Ovary (tissue), 10 donors: Measurements from ENCODE around the gene PTPN2. TPM values are rescaled to one million over a fixed set of nuclear protein-coding genes. Genes with fewer than 3 reads are reported as not detected.

ENCODE experiments used
- DNase-seq, 5 donors: peaks; one replicate each; pipeline ENCODE4 v3.0.0-alpha.2; 2019 to 2020
- H3K27ac ChIP-seq, 2 donors: fragments of 200-600 bp; one replicate each; pipeline versions ENCODE4 v1.5.1 to v1.8.0; 2019 to 2022
- H3K27me3 ChIP-seq: fragments of 200-600 bp; one replicate; pipeline ENCODE4 v1.8.0; 2022
- H3K36me3 ChIP-seq: fragments of 200-600 bp; sonication (generic); one replicate; pipeline ENCODE4 v1.5.1; 2019
- H3K4me1 ChIP-seq: one replicate; pipeline ENCODE4 v1.8.1; 2013; ENCODE audit warnings: mild to moderate bottlenecking, moderate library complexity; ENCODE audit not compliant: insufficient read depth
- H3K4me3 ChIP-seq: fragments of 200-600 bp; sonication (generic); one replicate; pipeline ENCODE4 v1.5.1; 2017
- H3K9me3 ChIP-seq, 2 donors: fragments of 200-600 bp in 1 of 2; sonication (generic) in 1 of 2; one replicate each; pipeline versions ENCODE4 v1.5.1 to v1.8.1; 2013 to 2019; ENCODE audit warnings: mild to moderate bottlenecking in 1 of 2, moderate library complexity in 1 of 2
- EP300 ChIP-seq: sonication (generic); formaldehyde crosslinking; IDR thresholded peaks from one replicate; pipeline ENCODE4 v1.6.1; 2017; ENCODE audit warnings: antibody characterized with exemption
- POLR2A ChIP-seq: fragments of 450-650 bp; IDR thresholded peaks from one replicate; pipeline ENCODE4 v1.6.1; 2017; ENCODE audit warnings: antibody characterized with exemption, mild to moderate bottlenecking, moderate library complexity
- WGBS, 3 donors: extraction: QIAGEN DNeasy Blood & Tissue Kit in 1 of 3; methylation state at CpG; one replicate each; pipeline versions ENCODE4 v1.1.5 to v1.1.7; 2013 to 2017; 5-methylcytosine and 5-hydroxymethylcytosine counted together
- intact Hi-C, 4 donors: fragments of 100-400 bp; cut with DNase I; formaldehyde crosslinking; loops; one replicate each; pipeline versions ENCODE4 v1.11.0 to v1.15.1; 2022 to 2023
- long read RNA-seq, 3 donors: library from polyadenylated mRNA in 2 of 3; unstranded in 2 of 3; transcript quantifications; one replicate each; pipeline ENCODE4 v2.0.0 and lab custom pipeline, GENCODE V29; 2021 to 2026
- polyA plus RNA-seq, 2 donors: library from polyadenylated mRNA; stranded (reverse); fragments of 200-250 nt in 1 of 2; fragments of 350-450 nt in 1 of 2; fragmentation: Illumina TruSeq in 1 of 2; extraction: RNeasy Lipid Tissue Mini Kit (QIAGEN cat#74804) in 1 of 2; gene quantifications; one replicate each; pipeline ENCODE4 v1.2.3, GENCODE V29; 2013 to 2014
- total RNA-seq, 7 donors: library from RNA; depleted of rRNA in 2 of 7; stranded (reverse); fragments of >200 nt in 2 of 7; fragmentation: NEBNext Ultra II Directional in 3 of 7; extraction: Animal tissue kit (Norgen Biotek cat#: 25700) in 3 of 7; gene quantifications; one replicate each; pipeline versions ENCODE4 v1.1.0 to v1.2.4, GENCODE V29; 2016 to 2023
- TF ChIP-seq, protein P1 (sequence below), 3 donors: fragments of 450-650 bp in 2 of 3; fragments of 200-600 bp in 1 of 3; IDR thresholded peaks; one replicate each; pipeline versions ENCODE4 v1.5.1 to v1.8.0; 2016 to 2022; ENCODE audit warnings: antibody characterized with exemption in 3 of 3, mild to moderate bottlenecking in 1 of 3
- donor health status: DM: no; HTN: no; CAD: no; lungs with moderate emphysema.
- donor health status: DM: no; HTN: no; CAD: no.
- donor health status: Bipolar disorder and iron deficiency.
- donor health status: DM: yes; HTN: yes; CAD: no.
- donor health status: DM: no; HTN: no; CAD: no.
- donor health status: DM: yes; HTN: yes; CAD: no.

Gene PTPN2
- total RNA-seq (10 to 100 TPM; 29.4 to 47.3 (median 36.0) TPM), polyA plus RNA-seq (10 to 100 TPM; 42.3 to 48.1 TPM)
- long read RNA-seq, donor 1, transcript PTPN2-202 (10 exons, 1,706 nt), result major isoform, 127 of 196 reads
- long read RNA-seq, donor 1, transcript PTPN2-201 (9 exons, 3,467 nt), result minor isoform, 25 of 196 reads
- long read RNA-seq, donor 1, partial matches to known transcripts, result 15 of 196 reads
- long read RNA-seq, donor 1, other reads (novel, unspliced or antisense), result 28 of 196 reads
- long read RNA-seq, donor 2, transcript PTPN2-202 (10 exons, 1,706 nt), result major isoform, 9 of 16 reads
- long read RNA-seq, donor 2, partial matches to known transcripts, result 0 of 16 reads
- long read RNA-seq, donor 2, other reads (novel, unspliced or antisense), result 0 of 16 reads
- long read RNA-seq, donor 3, transcript PTPN2-201 (9 exons, 3,467 nt), result minor isoform, 5 of 62 reads
- long read RNA-seq, donor 3, transcript PTPN2-202 (10 exons, 1,706 nt), result major isoform, 41 of 62 reads
- long read RNA-seq, donor 3, partial matches to known transcripts, result 1 of 62 reads
- long read RNA-seq, donor 3, other reads (novel, unspliced or antisense), result 13 of 62 reads

DNA sequence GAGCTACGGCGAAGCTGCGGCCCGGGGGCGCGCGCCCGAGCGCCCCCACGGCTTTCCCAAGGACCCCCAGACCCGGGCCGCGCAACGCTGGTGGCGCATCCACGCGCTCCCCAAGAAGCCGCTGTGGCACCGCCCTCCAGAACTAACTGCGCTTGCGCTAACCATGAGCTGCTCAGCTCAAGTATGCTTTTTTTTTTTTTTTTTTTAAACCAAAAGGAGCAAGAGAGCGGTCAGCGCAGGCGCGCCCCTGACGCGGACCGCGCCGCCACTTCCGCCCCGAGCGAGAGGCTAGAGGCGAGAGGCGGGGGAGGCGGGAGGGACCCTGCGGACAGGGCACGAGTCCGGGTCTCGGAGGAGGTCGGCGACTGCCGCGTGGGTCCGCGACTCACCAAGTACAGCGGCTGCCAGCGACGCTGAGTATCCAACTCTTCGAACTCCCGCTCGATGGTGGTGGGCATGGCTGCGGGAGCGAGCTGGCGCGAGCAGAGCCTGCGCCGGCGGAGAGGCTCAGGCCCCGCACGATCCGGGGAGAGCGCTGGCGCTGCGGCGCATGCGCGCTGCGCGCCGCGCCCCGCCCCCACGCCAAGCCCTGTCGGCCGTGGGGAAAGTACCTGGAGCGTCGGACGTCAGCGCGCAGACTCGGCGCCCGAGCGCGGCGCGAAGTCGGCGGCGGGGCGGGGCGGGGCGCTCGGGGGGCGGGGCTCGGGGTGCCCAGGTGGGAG, at the start of gene PTPN2:
Gene PTPN2 (minus strand): TSS at position 554 of the 722 bp plus-strand sequence. CDS start 96 bp downstream, at position 458.
- DNase-seq, result peak; percentile 94 to 96 (median 95)
- H3K36me3 ChIP-seq, result no peaks in the 10 kb centered on the region
- no peaks in the 10 kb centered on the region for H3K9me3 ChIP-seq
- TF ChIP-seq EP300 (peak; percentile 56), POLR2A (peak; percentile 91)
- TF ChIP-seq, protein P1, sequence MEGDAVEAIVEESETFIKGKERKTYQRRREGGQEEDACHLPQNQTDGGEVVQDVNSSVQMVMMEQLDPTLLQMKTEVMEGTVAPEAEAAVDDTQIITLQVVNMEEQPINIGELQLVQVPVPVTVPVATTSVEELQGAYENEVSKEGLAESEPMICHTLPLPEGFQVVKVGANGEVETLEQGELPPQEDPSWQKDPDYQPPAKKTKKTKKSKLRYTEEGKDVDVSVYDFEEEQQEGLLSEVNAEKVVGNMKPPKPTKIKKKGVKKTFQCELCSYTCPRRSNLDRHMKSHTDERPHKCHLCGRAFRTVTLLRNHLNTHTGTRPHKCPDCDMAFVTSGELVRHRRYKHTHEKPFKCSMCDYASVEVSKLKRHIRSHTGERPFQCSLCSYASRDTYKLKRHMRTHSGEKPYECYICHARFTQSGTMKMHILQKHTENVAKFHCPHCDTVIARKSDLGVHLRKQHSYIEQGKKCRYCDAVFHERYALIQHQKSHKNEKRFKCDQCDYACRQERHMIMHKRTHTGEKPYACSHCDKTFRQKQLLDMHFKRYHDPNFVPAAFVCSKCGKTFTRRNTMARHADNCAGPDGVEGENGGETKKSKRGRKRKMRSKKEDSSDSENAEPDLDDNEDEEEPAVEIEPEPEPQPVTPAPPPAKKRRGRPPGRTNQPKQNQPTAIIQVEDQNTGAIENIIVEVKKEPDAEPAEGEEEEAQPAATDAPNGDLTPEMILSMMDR (IDR thresholded peaks at IDR 0.05), result no peak
- intact Hi-C loops, result loop anchor here in 1 of 4 donors (1.0 to 10.0 kb wide), 2 partner anchors 63 to 499 kb away; no protein-coding TSS in a partner anchor
- H3K27me3 ChIP-seq, result no peaks in the 10 kb centered on the region
- H3K27ac ChIP-seq, result peak within 1 kb of the TSS; percentile 83 to 98
- peaks cover 10% of the 10 kb centered on the region for H3K4me1 ChIP-seq
- peak within 1 kb of the TSS; percentile 83 for H3K4me3 ChIP-seq
- 0 to 1% (median 0%) methylated on average over 81 to 97 of the region's 97 CpGs for WGBS, 3 donors

DNA sequence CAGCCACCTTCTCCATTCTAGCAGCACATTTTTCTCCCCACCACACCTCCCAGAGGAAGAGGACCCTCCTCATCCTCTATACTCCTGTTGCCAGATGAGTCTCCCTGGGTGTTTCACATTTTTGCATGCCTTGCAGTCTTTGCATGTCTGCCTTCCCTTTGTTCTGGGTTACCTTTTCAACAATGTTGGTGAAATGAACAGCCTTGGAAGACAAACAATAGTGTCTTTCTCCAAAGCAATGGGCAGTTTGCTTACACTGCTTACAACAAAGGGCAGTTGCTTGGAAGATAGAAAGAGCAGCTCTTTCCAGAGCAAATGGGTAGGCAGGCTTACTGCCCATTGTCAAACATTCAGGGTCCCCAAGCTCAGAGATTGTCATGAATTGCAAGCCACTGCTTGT, 49.3 kb upstream of the PTPN2 start:
- TF ChIP-seq POLR2A (no peak), EP300 (no peak)
- TF ChIP-seq, protein P1 (IDR thresholded peaks at IDR 0.05), result no peak
- no peak overlapping the region for H3K27ac ChIP-seq
- H3K9me3 ChIP-seq, result no peaks in the 10 kb centered on the region
- H3K27me3 ChIP-seq, result no peaks in the 10 kb centered on the region
- intact Hi-C loops, result loop anchor here in 3 of 4 donors (5.0 kb wide), 3 partner anchors 46 to 206 kb away; no protein-coding TSS in a partner anchor
- no peak overlapping the region for H3K4me3 ChIP-seq
- peaks cover 1% of the 10 kb centered on the region for H3K4me1 ChIP-seq
- no peaks in the 10 kb centered on the region for H3K36me3 ChIP-seq
- no peak for DNase-seq

DNA sequence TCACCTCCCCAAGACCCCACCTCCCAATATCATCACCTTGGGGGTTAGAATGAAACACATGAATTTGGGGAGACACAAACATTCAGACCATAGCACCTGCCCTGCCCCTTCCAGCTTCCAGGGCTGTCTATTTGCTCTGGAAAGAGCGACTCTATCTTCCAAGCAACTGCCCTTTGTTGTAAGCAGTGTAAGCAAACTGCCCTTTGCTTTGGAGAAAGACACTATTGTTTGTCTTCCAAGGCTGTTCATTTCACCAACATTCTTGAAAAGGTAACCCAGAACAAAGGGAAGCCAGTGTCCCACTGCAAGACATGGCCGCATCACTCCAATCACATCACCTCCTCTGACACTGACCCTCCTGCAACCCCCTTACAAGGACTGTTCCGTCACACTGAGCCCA, 46.9 kb upstream of the PTPN2 start:
- no peaks in the 10 kb centered on the region for H3K9me3 ChIP-seq
- H3K4me3 ChIP-seq, result no peak overlapping the region
- no peaks in the 10 kb centered on the region for H3K36me3 ChIP-seq
- no peak overlapping the region for H3K27ac ChIP-seq
- intact Hi-C loops, result loop anchor here in 3 of 4 donors (5.0 kb wide), 3 partner anchors 44 to 204 kb away; no protein-coding TSS in a partner anchor
- TF ChIP-seq EP300 (no peak), POLR2A (no peak)
- TF ChIP-seq, protein P1 (IDR thresholded peaks at IDR 0.05), result no peak
- peaks cover 1% of the 10 kb centered on the region for H3K4me1 ChIP-seq
- no peaks in the 10 kb centered on the region for H3K27me3 ChIP-seq
- no peak for DNase-seq
- WGBS, 3 donors, result 94 to 96% (median 95%) methylated on average over 3 of the region's 3 CpGs

DNA sequence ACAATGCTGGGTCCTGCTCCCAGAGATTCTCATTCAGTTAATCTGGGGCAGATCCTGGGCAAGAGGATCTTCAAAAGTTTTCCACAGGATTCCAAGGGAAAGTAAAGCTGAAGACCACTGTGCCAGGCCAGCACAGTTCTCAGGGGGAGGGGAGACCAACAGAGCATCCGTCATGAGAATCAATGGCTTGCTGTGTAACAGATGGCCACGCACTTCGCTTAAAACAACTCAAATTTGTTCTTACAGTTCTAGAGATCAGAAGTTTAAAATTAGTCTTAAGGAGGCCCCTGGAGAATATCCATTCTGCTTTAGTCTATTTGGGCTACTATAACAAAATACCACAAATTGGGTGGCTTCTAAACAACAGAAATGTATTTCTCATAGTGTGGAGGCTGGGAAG, 46.3 kb upstream of the PTPN2 start:
- H3K4me1 ChIP-seq, result peaks cover 1% of the 10 kb centered on the region
- H3K27me3 ChIP-seq, result no peaks in the 10 kb centered on the region
- H3K27ac ChIP-seq, result no peak overlapping the region
- no peaks in the 10 kb centered on the region for H3K36me3 ChIP-seq
- H3K4me3 ChIP-seq, result no peak overlapping the region
- TF ChIP-seq, protein P1 (IDR thresholded peaks at IDR 0.05), result no peak
- TF ChIP-seq EP300, result no peak
- no peak for TF ChIP-seq POLR2A
- no peaks in the 10 kb centered on the region for H3K9me3 ChIP-seq
- intact Hi-C loops, result loop anchor here in 3 of 4 donors (5.0 kb wide), 3 partner anchors 43 to 203 kb away; no protein-coding TSS in a partner anchor
- 81 to 90% (median 86%) methylated on average over 3 of the region's 3 CpGs for WGBS, 3 donors
- no peak for DNase-seq
